ENCODE measurements around the gene CTTNBP2NL. TPM values are rescaled to one million over a fixed set of nuclear protein-coding genes. Genes with fewer than 3 reads are reported as not detected.
"Not testable (repeated sequence)": the region's sequence is repeated elsewhere in the genome, so short reads cannot be mapped to it uniquely, and the experiment has no call there.

CTTNBP2NL gene
- total and polyA plus RNA-seq, 2 experiments from 2014 or later: 19.2 to 38.4 TPM

DNA sequence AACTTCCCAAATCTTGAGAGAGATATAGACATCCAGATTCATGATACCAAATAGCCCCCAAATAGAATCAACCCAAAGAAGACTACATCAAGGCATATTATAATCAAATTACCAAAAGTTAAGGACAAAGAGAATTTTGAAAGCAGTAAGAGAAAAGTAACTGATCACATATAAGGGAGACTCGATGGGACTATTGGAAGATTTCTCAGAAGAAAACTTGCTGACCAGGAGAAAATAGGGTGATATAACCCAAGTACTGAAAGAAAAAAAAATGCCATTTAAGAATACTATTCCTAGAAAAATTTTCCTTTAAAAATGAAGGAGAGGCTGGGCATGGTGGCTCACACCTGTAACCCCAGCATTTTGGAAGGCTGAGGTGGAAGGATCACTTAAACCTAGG, 82.3 kb downstream of the CTTNBP2NL start:
- no peaks in the 10 kb centered on the region for H3K4me1 ChIP-seq (ENCODE audit: insufficient read depth)
- H3K9ac ChIP-seq: no peak overlapping the region
- no peak overlapping the region for H2AFZ ChIP-seq
- no peak for TF ChIP-seq EZH2 (IDR thresholded peaks at IDR 0.05; ENCODE audit: insufficient read depth, poor library complexity, severe bottlenecking)
- no peak for TF ChIP-seq EZH2phosphoT487 (IDR thresholded peaks at IDR 0.05; ENCODE audit: insufficient read depth, low read depth)
- no peaks in the 10 kb centered on the region for H3K9me2 ChIP-seq (ENCODE audit: insufficient read depth)
- DNase-seq: no peak
- H4K20me1 ChIP-seq (ENCODE audit: insufficient read depth): no peaks in the 10 kb centered on the region
- H3K36me3 ChIP-seq (ENCODE audit: low read depth): no peaks in the 10 kb centered on the region
- no peak overlapping the region for H3K27ac ChIP-seq
- no peak overlapping the region for H3K4me3 ChIP-seq
- in situ Hi-C loops (cut with MboI): no loop called here
- H3K4me2 ChIP-seq (ENCODE audit: unreplicated experiment): no peak overlapping the region
- WGBS, 2 experiments (ENCODE audit: low coverage in 1 of 2, low lambda C conversion rate in 2 of 2, missing lambda C conversion rate in 2 of 2): 91 to 93% methylated on average over 1 of the region's 1 CpG
- H3F3A ChIP-seq (ENCODE audit: insufficient read depth): no peaks in the 10 kb centered on the region
- no peaks in the 10 kb centered on the region for H3K79me2 ChIP-seq (ENCODE audit: insufficient read depth)
- H3K9me3 ChIP-seq (ENCODE audit: low read depth): peaks cover 5% of the 10 kb centered on the region
- no peaks in the 10 kb centered on the region for H3K27me3 ChIP-seq (replicated peaks; ENCODE audit: insufficient read depth)

GRCh38 chr1:112486063-112486462, 90.0 kb downstream of the CTTNBP2NL start:
- WGBS, 2 experiments (ENCODE audit: low coverage in 1 of 2, low lambda C conversion rate in 2 of 2, missing lambda C conversion rate in 2 of 2): 75 to 78% methylated on average over 1 of the region's 1 CpG
- H3K36me3 ChIP-seq (ENCODE audit: low read depth); H3K9ac ChIP-seq; in situ Hi-C loops (cut with MboI); H2AFZ ChIP-seq; H3K4me1 ChIP-seq (ENCODE audit: insufficient read depth); H3K4me2 ChIP-seq (ENCODE audit: unreplicated experiment); H3F3A ChIP-seq (ENCODE audit: insufficient read depth); H4K20me1 ChIP-seq (ENCODE audit: insufficient read depth); H3K9me3 ChIP-seq (ENCODE audit: low read depth); DNase-seq; H3K27ac ChIP-seq; H3K27me3 ChIP-seq (replicated peaks; ENCODE audit: insufficient read depth); H3K4me3 ChIP-seq; H3K9me2 ChIP-seq (ENCODE audit: insufficient read depth); H3K79me2 ChIP-seq (ENCODE audit: insufficient read depth): not testable (repeated sequence)

DNA sequence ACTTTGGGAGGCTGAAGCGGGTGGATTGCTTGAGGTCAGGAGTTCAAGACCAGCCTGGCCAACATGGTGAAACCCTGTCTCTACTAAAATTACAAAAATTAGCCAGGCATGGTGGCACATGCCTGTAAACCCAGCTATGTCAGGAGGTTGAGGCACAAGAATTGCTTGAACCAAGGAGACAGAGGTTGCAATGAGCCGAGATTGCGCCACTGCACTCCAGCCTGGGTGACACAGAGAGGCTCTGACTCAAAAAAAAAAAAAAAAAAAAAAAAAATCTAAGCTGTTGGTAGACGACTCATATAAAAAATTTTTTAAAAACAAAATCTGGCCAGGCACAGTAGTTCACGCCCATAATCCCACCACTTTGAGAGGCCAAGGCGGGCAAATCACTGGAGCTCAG, 91.7 kb downstream of the CTTNBP2NL start:
- H3K9ac ChIP-seq; H4K20me1 ChIP-seq (ENCODE audit: insufficient read depth); H3K27ac ChIP-seq; H2AFZ ChIP-seq; H3K79me2 ChIP-seq (ENCODE audit: insufficient read depth); H3F3A ChIP-seq (ENCODE audit: insufficient read depth); H3K4me3 ChIP-seq; H3K4me2 ChIP-seq (ENCODE audit: unreplicated experiment); H3K36me3 ChIP-seq (ENCODE audit: low read depth); H3K9me2 ChIP-seq (ENCODE audit: insufficient read depth); H3K4me1 ChIP-seq (ENCODE audit: insufficient read depth); H3K27me3 ChIP-seq (replicated peaks; ENCODE audit: insufficient read depth); in situ Hi-C loops (cut with MboI); H3K9me3 ChIP-seq (ENCODE audit: low read depth): not testable (repeated sequence)
- WGBS, 2 experiments (ENCODE audit: low coverage in 1 of 2, low lambda C conversion rate in 2 of 2, missing lambda C conversion rate in 2 of 2): 70 to 80% methylated on average over 6 of the region's 6 CpGs
- DNase-seq: peak; percentile 32

DNA sequence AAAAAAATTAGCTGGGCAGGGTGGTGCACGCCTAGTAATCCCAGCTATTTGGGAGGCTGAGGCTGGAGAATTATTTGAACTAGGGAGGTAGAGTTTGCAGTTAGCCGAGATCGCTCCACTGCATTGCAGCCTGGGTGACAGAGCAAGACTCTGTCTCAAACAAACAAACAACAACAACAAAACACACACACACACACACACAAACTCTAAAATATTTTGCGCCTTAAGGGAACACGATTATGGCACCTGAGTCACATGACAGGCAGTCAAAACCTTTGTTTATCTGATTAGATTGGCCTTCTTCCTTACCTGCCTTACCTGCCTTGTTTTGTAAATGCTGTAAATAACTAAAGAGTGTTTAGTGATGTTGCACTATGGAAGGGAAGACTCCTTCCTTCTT, 92.1 kb downstream of the CTTNBP2NL start:
- H3K79me2 ChIP-seq (ENCODE audit: insufficient read depth): no peaks in the 10 kb centered on the region
- no peaks in the 10 kb centered on the region for H3K9me3 ChIP-seq (ENCODE audit: low read depth)
- no peak overlapping the region for H3K4me3 ChIP-seq
- H2AFZ ChIP-seq: no peak overlapping the region
- no peaks in the 10 kb centered on the region for H3F3A ChIP-seq (ENCODE audit: insufficient read depth)
- DNase-seq: no peak
- H3K4me1 ChIP-seq (ENCODE audit: insufficient read depth): no peaks in the 10 kb centered on the region
- no peak overlapping the region for H3K27ac ChIP-seq
- H4K20me1 ChIP-seq (ENCODE audit: insufficient read depth): no peaks in the 10 kb centered on the region
- H3K9ac ChIP-seq: no peak overlapping the region
- no peak overlapping the region for H3K4me2 ChIP-seq (ENCODE audit: unreplicated experiment)
- TF ChIP-seq EZH2phosphoT487 (IDR thresholded peaks at IDR 0.05; ENCODE audit: insufficient read depth, low read depth) (no peak), EZH2 (IDR thresholded peaks at IDR 0.05; ENCODE audit: insufficient read depth, poor library complexity, severe bottlenecking) (no peak)
- no peaks in the 10 kb centered on the region for H3K36me3 ChIP-seq (ENCODE audit: low read depth)
- 98 to 99% methylated on average over 5 of the region's 5 CpGs for WGBS, 2 experiments (ENCODE audit: low coverage in 1 of 2, low lambda C conversion rate in 2 of 2, missing lambda C conversion rate in 2 of 2)
- in situ Hi-C loops (cut with MboI): no loop called here
- H3K9me2 ChIP-seq (ENCODE audit: insufficient read depth): no peaks in the 10 kb centered on the region
- no peaks in the 10 kb centered on the region for H3K27me3 ChIP-seq (replicated peaks; ENCODE audit: insufficient read depth)

DNA sequence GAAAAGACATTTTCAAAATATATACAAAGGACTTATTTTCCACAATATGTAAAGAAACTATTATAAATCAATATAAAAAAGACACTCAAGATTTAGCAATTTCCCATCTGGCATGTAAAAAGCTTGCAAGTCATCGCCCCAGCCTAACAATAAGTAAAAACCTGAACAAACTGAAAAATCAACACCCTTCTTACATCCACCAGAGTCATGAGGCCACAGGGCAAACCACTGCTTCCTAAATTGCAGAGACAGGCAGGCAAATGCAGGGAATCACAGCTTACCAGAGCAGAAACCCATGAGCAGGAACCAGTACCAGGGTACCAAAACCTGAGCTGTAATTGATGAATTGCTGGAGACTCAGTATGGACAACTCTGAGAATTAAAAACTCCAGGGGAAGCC, 96.1 kb downstream of the CTTNBP2NL start:
- in situ Hi-C loops (cut with MboI): no loop called here
- DNase-seq: no peak
- TF ChIP-seq EZH2phosphoT487 (IDR thresholded peaks at IDR 0.05; ENCODE audit: insufficient read depth, low read depth) (no peak), EZH2 (IDR thresholded peaks at IDR 0.05; ENCODE audit: insufficient read depth, poor library complexity, severe bottlenecking) (no peak)
- Histone ChIP-seq H3K9ac (no peak overlapping the region), H3K27me3 (replicated peaks; ENCODE audit: insufficient read depth) (no peaks in the 10 kb centered on the region), H3K4me3 (no peak overlapping the region), H3F3A (ENCODE audit: insufficient read depth) (no peaks in the 10 kb centered on the region), H3K9me3 (ENCODE audit: low read depth) (no peaks in the 10 kb centered on the region), H3K4me1 (ENCODE audit: insufficient read depth) (no peaks in the 10 kb centered on the region), H4K20me1 (ENCODE audit: insufficient read depth) (no peaks in the 10 kb centered on the region), H3K79me2 (ENCODE audit: insufficient read depth) (no peaks in the 10 kb centered on the region), H2AFZ (no peak overlapping the region), H3K9me2 (ENCODE audit: insufficient read depth) (no peaks in the 10 kb centered on the region), H3K36me3 (ENCODE audit: low read depth) (no peaks in the 10 kb centered on the region), H3K4me2 (ENCODE audit: unreplicated experiment) (no peak overlapping the region), H3K27ac (no peak overlapping the region)
- WGBS, 2 experiments (ENCODE audit: low coverage in 1 of 2, low lambda C conversion rate in 2 of 2, missing lambda C conversion rate in 2 of 2): 94 to 96% methylated on average over 1 of the region's 1 CpG

Measured in GM23248 (cell line).